Activated B cell treated with CpG ODN at 0.5 μM for 24 hours (primary cell): Measurements from ENCODE around the gene PTPRH. TPM values are rescaled to one million over a fixed set of nuclear protein-coding genes. Genes with fewer than 3 reads are reported as not detected.

ENCODE experiments used
- ATAC-seq: fragments of 200-7000 bp; cut with Tn5 transposase; one replicate; pipeline ENCODE4 v1.10.0; 2021; ENCODE audit warnings: low read depth, mild to moderate bottlenecking, moderate library complexity
- CTCF ChIA-PET: fragments of 350-600 bp; sonication (Branson Sonifier 250); formaldehyde crosslinking; loops from one replicate; lab custom pipeline; 2021; ENCODE audit warnings: antibody characterized with exemption; lab: Charles Lee
- POLR2A ChIA-PET: fragments of 350-600 bp; sonication (Branson Sonifier 250); formaldehyde crosslinking; loops from one replicate; lab custom pipeline; 2021; ENCODE audit warnings: antibody characterized with exemption; lab: Charles Lee
- DNase-seq: peaks from one replicate; pipeline ENCODE4 v3.0.0; 2022
- H3K27ac Mint-ChIP-seq: one replicate; pipeline ENCODE4 v1.8.0; 2020; ENCODE audit warnings: mixed read lengths
- H3K27me3 Mint-ChIP-seq: one replicate; pipeline ENCODE4 v1.8.0; 2021; ENCODE audit warnings: mixed read lengths
- H3K36me3 Mint-ChIP-seq: one replicate; pipeline ENCODE4 v1.8.0; 2021; ENCODE audit warnings: low read depth, mixed read lengths
- H3K4me1 Mint-ChIP-seq: one replicate; pipeline ENCODE4 v1.8.0; 2021; ENCODE audit warnings: mixed read lengths
- H3K4me3 Mint-ChIP-seq: one replicate; pipeline ENCODE4 v1.8.0; 2020; ENCODE audit warnings: mild to moderate bottlenecking, mixed read lengths
- H3K9me3 Mint-ChIP-seq: one replicate; pipeline ENCODE4 v1.8.0; 2020; ENCODE audit warnings: mixed read lengths
- CTCF ChIP-seq: fragments of 200-600 bp; IDR thresholded peaks from one replicate; pipeline ENCODE4 v1.8.0; 2022; ENCODE audit warnings: antibody characterized with exemption, mild to moderate bottlenecking
- intact Hi-C: fragments of 100-400 bp; cut with micrococcal nuclease; formaldehyde crosslinking; loops from one replicate; pipeline ENCODE4 v1.15.1; 2024
- total RNA-seq: library from RNA; stranded (reverse); gene quantifications from 2 replicates; pipeline ENCODE4 v1.2.3, GENCODE V29; 2022

PTPRH gene
- total RNA-seq, 1 donor from 2014 or later: not detected

DNA sequence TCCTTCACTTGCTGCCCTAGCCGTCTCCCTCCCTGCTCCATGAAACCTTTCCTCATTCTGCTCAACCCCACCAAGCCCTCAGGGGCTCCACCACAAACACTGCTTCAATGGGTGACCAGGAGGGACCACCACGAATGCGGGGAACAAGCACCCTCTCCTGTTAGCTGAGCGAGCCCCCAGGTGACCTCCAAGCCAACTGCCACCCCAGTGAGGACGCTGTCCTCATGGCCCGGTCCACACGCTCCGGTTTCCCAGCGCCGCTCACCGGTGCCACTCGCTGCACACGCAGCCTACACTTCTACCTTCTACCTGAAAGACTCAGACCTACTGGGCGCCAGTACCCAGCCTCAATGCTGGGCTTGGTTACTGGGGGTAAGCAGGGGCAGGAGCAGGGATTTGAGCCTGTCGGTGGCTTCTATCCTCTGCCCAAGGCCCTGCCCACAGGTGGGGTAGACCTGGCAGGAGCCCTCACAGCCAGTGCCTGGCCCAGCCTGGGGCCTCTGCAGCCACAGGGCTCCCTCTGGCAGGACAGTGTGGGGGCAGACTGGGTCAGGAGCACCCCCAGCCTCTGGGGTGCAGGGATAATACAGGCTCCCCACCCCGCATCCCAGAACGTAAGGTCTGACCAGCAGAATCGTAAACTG is 20.0 kb upstream of the PTPRH start:
- POLR2A ChIA-PET: interaction anchor here (0.5 kb wide), 1 partner anchor 31 kb away, joined by 6 read pairs; no protein-coding TSS in a partner anchor
- Mint-ChIP-seq H3K9me3 (no peaks in the 10 kb centered on the region), H3K27me3 (no peaks in the 10 kb centered on the region), H3K4me3 (no peak overlapping the region), H3K27ac (no peak overlapping the region), H3K4me1 (peaks cover 3% of the 10 kb centered on the region), H3K36me3 (peaks cover 72% of the 10 kb centered on the region)
- CTCF ChIA-PET: no interaction called here
- DNase-seq: no peak
- intact Hi-C loops: no loop called here
- no peak for ATAC-seq
- TF ChIP-seq CTCF: no peak

DNA sequence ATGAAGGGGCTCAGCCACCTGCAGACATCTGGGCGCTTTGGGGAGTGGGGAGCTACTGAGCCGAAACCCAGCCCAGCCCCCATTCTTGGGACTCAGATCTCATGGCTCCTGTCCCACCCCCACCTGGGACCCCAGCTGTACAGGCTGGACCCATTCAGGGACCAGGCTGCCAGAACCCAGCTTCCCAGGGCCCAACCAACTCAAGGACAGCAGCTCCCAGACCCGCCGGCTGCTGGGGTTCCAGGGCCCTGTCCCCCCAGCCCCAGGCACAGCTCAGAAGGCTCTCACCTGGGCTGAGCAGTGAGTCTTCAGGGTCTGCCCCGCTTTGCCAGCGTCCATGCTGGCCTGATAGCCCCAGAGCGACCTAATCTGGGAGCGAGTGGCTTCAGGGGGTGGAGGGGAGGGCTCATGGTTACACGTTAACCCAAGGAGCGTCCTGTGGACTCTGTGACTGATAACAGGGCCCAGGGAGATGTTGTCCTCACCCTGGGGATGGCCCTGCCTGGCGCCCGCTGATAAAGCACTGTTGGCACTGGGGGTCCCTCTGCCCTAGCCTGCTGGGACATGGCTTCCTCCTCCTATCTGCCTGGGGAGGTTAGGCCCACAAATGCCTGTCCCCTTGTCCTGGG is 19.2 kb upstream of the PTPRH start, which contains the start of gene TMEM86B:
TMEM86B (minus strand) TSS at position 361 of the 629 bp plus-strand sequence; CDS start at position 339, 22 bp downstream.
- H3K9me3 Mint-ChIP-seq: no peaks in the 10 kb centered on the region
- peaks cover 68% of the 10 kb centered on the region for H3K36me3 Mint-ChIP-seq
- ChIA-PET POLR2A (no interaction called here), CTCF (no interaction called here)
- peaks cover 3% of the 10 kb centered on the region for H3K4me1 Mint-ChIP-seq
- DNase-seq (no peak), ATAC-seq (no peak)
- no peak within 1 kb of the TSS for H3K27ac Mint-ChIP-seq
- no peak within 1 kb of the TSS for H3K4me3 Mint-ChIP-seq
- no peak for TF ChIP-seq CTCF
- intact Hi-C loops: no loop called here
- no peaks in the 10 kb centered on the region for H3K27me3 Mint-ChIP-seq

- no peak overlapping the region for H3K27ac Mint-ChIP-seq
- ChIA-PET CTCF (no interaction called here), POLR2A (no interaction called here)
- DNase-seq (no peak), ATAC-seq (no peak)
- no peaks in the 10 kb centered on the region for H3K9me3 Mint-ChIP-seq
- peaks cover 3% of the 10 kb centered on the region for H3K4me1 Mint-ChIP-seq
- intact Hi-C loops: no loop called here
- H3K27me3 Mint-ChIP-seq: no peaks in the 10 kb centered on the region
- no peak for TF ChIP-seq CTCF
- no peak overlapping the region for H3K4me3 Mint-ChIP-seq
- H3K36me3 Mint-ChIP-seq: peaks cover 64% of the 10 kb centered on the region
Observed at GRCh38 chr19:55228015-55228391, 18.7 kb upstream of the PTPRH start.

DNA sequence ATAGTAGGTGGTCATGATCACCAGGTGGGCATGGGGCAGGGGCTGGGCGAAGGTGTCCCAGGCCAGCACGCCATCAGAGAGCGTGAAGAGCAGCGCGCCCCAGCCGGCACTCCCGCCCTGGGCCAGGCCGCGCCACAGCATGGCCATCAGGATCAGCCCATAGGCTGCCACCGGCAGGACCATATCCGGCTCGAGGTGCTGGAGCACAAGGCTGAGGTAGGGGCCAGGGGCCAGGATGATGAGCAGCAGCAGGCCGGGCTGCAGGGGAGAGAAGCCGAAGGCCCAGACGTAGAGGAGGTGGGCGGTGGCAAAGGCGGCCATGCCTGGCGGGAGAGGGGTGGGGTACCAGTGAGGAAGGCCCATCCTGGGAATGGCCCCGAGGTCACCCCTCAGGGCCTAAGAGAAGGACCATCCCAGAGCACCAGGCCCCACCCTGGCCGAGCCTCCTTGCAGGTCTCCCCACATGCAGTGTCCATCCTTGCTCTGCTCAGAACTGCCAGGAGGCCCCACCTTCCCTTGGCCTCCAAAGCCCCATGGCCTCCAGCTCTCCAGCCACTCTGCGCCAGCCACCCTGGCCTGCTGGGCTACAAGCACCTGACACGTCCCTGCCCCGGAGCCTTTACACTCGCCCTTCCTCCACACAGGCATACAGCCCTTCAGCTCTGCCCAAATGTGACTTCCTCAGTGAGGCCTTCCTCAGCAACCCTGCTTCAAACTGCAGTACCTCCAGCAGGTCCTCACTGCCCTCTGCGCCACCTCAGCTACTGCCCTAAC is 18.1 kb upstream of the PTPRH start:
- no peak overlapping the region for H3K4me3 Mint-ChIP-seq
- POLR2A ChIA-PET: no interaction called here
- no peak overlapping the region for H3K27ac Mint-ChIP-seq
- intact Hi-C loops: no loop called here
- CTCF ChIA-PET: no interaction called here
- H3K27me3 Mint-ChIP-seq: no peaks in the 10 kb centered on the region
- ATAC-seq: no peak
- H3K36me3 Mint-ChIP-seq: peaks cover 58% of the 10 kb centered on the region
- H3K9me3 Mint-ChIP-seq: no peaks in the 10 kb centered on the region
- no peak for TF ChIP-seq CTCF
- peaks cover 3% of the 10 kb centered on the region for H3K4me1 Mint-ChIP-seq
- no peak for DNase-seq

DNA sequence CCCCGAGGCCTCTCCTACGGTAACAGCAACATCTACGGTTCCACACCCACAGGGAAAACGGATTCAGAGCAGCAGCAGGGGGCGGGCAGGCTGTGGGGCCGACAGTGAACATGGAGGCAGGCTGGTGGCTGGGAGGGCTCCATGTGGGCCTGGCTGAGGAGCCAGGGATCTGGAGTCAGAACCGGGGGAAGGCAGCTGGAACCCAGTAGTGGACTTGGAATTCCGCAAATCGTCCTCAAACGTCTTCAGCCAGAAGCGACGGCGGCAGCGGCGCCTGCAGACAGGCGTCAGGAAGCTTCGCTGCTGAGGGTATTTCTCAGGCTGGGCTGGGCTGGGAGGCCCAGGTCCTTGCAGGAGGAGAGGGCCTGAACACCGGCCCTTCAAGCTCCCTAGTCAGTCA is 17.5 kb upstream of the PTPRH start:
- Mint-ChIP-seq H3K27ac (no peak overlapping the region), H3K4me3 (no peak overlapping the region), H3K36me3 (peaks cover 52% of the 10 kb centered on the region), H3K27me3 (no peaks in the 10 kb centered on the region), H3K9me3 (no peaks in the 10 kb centered on the region), H3K4me1 (peaks cover 3% of the 10 kb centered on the region)
- TF ChIP-seq CTCF: no peak
- DNase-seq (no peak), ATAC-seq (no peak)
- ChIA-PET CTCF (no interaction called here), POLR2A (no interaction called here)
- intact Hi-C loops: no loop called here
